ENCODE data around the gene FLT1. TPM values are rescaled to one million over a fixed set of nuclear protein-coding genes. Genes with fewer than 3 reads are reported as not detected.

FLT1 gene
- total RNA-seq, 2 experiments from 2014 or later: 0.51 to 1.1 TPM

- Mint-ChIP-seq H3K4me1 (peaks cover 4% of the 10 kb centered on the region), H3K4me3 (no peak overlapping the region), H3K9me3 (no peaks in the 10 kb centered on the region), H3K36me3 (no peaks in the 10 kb centered on the region), H3K27me3 (peaks cover 7% of the 10 kb centered on the region), H3K27ac (no peak overlapping the region)
- no peak for DNase-seq
- ATAC-seq (ENCODE audit: low read depth): no peak
- POLR2A ChIA-PET: no interaction called here
These were observed 157.5 kb downstream of the FLT1 start for GRCh38 chr13:28337166-28338005.

GRCh38 chr13:28336193-28336657 lies 158.7 kb downstream of the FLT1 start:
- POLR2A ChIA-PET: no interaction called here
- no peak for DNase-seq
- Mint-ChIP-seq H3K9me3 (no peaks in the 10 kb centered on the region), H3K4me1 (peaks cover 4% of the 10 kb centered on the region), H3K4me3 (no peak overlapping the region), H3K36me3 (no peaks in the 10 kb centered on the region), H3K27me3 (peaks cover 2% of the 10 kb centered on the region), H3K27ac (no peak overlapping the region)
- no peak for ATAC-seq (ENCODE audit: low read depth)

GRCh38 chr13:28333204-28333881 lies 161.6 kb downstream of the FLT1 start:
- H3K27me3 Mint-ChIP-seq: peaks cover 2% of the 10 kb centered on the region
- no peak overlapping the region for H3K4me3 Mint-ChIP-seq
- H3K4me1 Mint-ChIP-seq: peaks cover 4% of the 10 kb centered on the region
- no peak overlapping the region for H3K27ac Mint-ChIP-seq
- DNase-seq (no peak), ATAC-seq (ENCODE audit: low read depth) (no peak)
- no peaks in the 10 kb centered on the region for H3K9me3 Mint-ChIP-seq
- H3K36me3 Mint-ChIP-seq: no peaks in the 10 kb centered on the region
- POLR2A ChIA-PET: no interaction called here

DNA sequence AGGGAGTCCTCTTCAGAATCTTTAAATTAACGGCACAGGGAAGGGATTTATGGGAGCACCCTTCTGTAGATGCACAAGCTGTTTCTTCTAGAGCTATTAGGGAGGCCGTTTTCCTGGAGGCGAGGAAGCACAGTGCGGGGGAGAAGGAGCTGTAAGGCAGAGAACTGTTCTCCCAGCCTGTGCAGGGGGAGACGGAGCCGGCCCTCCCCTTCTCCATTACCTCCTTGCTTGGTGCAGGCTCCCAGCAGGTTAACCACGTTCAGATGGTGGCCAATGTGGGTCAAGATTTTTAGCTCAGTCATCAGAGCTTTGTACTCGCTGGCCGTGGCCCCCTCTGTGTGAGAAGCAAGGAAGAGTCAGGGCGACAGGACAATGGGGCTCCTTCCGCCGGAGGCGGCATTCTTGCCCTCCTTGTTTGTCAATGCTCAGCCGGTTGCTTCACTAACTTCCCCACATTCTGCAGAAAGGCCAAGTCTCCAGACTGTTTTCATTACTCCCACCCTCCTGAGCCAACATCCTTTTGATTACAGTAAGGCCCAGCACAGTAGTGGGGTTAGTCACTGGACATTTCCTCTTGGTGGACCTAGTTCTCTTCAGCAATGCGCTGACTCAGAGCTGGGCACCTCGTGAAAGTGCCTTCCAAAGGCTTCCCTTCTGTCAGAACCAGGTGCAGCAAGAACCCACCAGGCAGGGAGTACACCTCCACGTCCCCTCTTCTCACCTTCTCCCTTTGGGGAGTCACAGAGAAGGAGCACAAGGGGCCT lies 165.4 kb downstream of the FLT1 start:
- no peak overlapping the region for H3K4me3 Mint-ChIP-seq
- no peak for DNase-seq

DNA sequence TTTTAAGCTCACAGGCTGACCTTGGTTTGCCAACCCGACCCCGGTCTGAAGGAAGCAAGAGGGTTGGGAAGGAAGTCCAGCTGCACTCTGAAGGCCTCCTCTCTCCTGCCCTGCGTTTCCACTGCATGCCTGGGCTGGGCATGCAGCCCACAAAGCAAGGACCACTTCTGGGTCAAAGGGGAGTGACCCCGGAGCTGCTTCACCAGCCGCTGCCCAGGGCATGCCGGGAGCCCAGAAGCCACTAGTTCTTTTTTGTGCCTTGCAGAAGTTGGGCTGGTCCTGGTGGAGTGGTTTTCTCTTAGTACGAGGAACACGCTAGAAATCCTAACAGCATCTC lies 166.7 kb downstream of the FLT1 start:
- no peaks in the 10 kb centered on the region for H3K9me3 Mint-ChIP-seq
- peaks cover 6% of the 10 kb centered on the region for H3K4me1 Mint-ChIP-seq
- H3K36me3 Mint-ChIP-seq: no peaks in the 10 kb centered on the region
- ATAC-seq (ENCODE audit: low read depth) (no peak), DNase-seq (no peak)
- no peak overlapping the region for H3K4me3 Mint-ChIP-seq
- POLR2A ChIA-PET: no interaction called here
- no peak overlapping the region for H3K27ac Mint-ChIP-seq
- no peaks in the 10 kb centered on the region for H3K27me3 Mint-ChIP-seq

More for the DNA sequence above, 165.4 kb downstream of the FLT1 start:
- no peaks in the 10 kb centered on the region for H3K36me3 Mint-ChIP-seq
- no peaks in the 10 kb centered on the region for H3K9me3 Mint-ChIP-seq
- peaks cover 4% of the 10 kb centered on the region for H3K4me1 Mint-ChIP-seq
- POLR2A ChIA-PET: no interaction called here
- no peaks in the 10 kb centered on the region for H3K27me3 Mint-ChIP-seq
- H3K27ac Mint-ChIP-seq: no peak overlapping the region
- ATAC-seq (ENCODE audit: low read depth): no peak

DNA sequence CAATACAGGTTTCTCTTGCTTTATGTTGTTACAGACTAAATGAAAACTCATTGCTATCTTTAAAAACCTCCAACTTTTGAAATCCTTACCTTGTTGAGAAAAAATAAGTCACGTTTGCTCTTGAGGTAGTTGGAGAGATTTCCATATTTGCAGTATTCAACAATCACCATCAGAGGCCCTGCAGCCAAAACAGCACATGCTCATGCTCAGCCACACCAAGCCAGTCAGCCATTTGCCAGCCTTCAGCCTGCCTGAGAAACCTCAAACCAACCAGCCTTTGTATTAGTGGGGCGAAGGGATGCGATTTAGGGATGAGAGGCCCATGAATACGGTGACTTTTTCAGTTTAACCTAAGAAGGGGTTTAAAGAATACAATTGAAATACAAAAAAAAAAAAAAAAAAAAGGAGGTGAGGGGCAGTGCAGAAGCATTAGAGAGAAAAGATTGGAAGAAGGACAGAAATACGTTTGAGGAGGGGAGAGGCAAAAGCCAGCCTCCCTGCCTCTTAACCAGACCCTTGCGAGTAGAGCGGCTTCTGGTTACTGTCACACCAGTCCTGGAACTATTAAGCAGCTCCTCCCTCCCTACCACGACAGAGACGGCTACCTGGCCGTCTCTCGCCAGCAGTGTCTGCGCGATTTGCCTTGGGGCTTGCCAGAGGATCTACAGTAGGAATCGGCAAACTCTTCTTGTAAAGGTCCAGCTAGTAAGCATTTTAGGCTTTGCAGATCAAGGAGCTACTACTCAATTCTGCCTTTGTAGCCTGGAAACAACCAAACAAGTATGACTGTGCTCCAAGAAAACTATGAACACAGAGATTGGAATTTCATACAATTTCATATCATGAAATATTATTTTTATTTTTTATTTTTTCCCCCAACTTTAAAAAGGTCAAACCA lies 167.3 kb downstream of the FLT1 start:
- H3K36me3 Mint-ChIP-seq: no peaks in the 10 kb centered on the region
- no peak for ATAC-seq (ENCODE audit: low read depth)
- POLR2A ChIA-PET: no interaction called here
- H3K27ac Mint-ChIP-seq: no peak overlapping the region
- H3K4me3 Mint-ChIP-seq: no peak overlapping the region
- peaks cover 6% of the 10 kb centered on the region for H3K4me1 Mint-ChIP-seq
- H3K27me3 Mint-ChIP-seq: no peaks in the 10 kb centered on the region
- no peak for DNase-seq
- H3K9me3 Mint-ChIP-seq: no peaks in the 10 kb centered on the region

- Mint-ChIP-seq H3K9me3 (no peaks in the 10 kb centered on the region), H3K27me3 (no peaks in the 10 kb centered on the region), H3K27ac (no peak overlapping the region)
These were observed 168.9 kb downstream of the FLT1 start for GRCh38 chr13:28326056-28326455.

GRCh38 chr13:28325022-28325421 lies 169.9 kb downstream of the FLT1 start:
- peaks cover 6% of the 10 kb centered on the region for H3K4me1 Mint-ChIP-seq

More at GRCh38 chr13:28326056-28326455, 168.9 kb downstream of the FLT1 start:
- DNase-seq (no peak), ATAC-seq (ENCODE audit: low read depth) (no peak)
- H3K4me1 Mint-ChIP-seq: peaks cover 6% of the 10 kb centered on the region
- no peaks in the 10 kb centered on the region for H3K36me3 Mint-ChIP-seq
- H3K4me3 Mint-ChIP-seq: no peak overlapping the region
- POLR2A ChIA-PET: interaction anchor here (0.7 kb wide), 1 partner anchor 876 kb away, joined by 4 read pairs; the partner anchor contains the start of gene MTIF3

DNA sequence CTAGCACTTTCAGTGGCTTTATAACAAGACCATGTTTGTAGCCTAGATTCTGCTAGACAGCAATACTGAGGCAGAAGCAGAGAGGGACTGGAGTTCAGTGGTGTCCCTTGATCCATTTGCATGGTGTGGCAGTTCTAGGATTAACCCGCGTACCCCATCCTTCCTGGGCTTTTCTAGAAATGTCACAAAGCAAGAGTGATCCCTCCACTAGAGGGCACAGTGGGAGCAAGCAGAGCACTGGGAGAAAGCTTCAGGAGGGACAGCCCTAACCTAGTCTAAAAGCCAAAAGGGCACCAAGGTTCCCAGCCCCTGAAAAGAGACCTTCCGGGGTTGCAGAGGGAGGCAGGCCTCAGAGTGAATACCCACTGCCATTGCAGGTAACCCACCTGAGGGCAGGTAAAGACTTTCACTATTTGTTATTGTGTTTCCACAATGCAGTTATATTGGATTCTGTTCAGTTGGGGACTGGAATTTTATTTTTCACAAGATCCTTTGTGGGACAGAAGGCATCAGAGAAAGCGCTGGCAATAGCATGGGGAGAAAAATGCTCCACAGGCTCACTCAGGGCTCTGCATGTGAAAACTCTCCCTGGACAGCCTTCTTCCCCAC lies 170.6 kb downstream of the FLT1 start:
- peak; percentile 71 for ATAC-seq (ENCODE audit: low read depth)
- Mint-ChIP-seq H3K36me3 (no peaks in the 10 kb centered on the region), H3K4me3 (no peak overlapping the region), H3K4me1 (peaks cover 7% of the 10 kb centered on the region), H3K27me3 (no peaks in the 10 kb centered on the region), H3K9me3 (no peaks in the 10 kb centered on the region), H3K27ac (no peak overlapping the region)
- POLR2A ChIA-PET: interaction anchor here (1.0 kb wide), 1 partner anchor 335 kb away, joined by 4 read pairs; the partner anchor contains the start of gene POMP
- DNase-seq: peak; percentile 44

More at GRCh38 chr13:28325022-28325421, 169.9 kb downstream of the FLT1 start:
- ATAC-seq (ENCODE audit: low read depth) (no peak), DNase-seq (no peak)
- Mint-ChIP-seq H3K27me3 (no peaks in the 10 kb centered on the region), H3K27ac (no peak overlapping the region), H3K4me3 (no peak overlapping the region), H3K9me3 (no peaks in the 10 kb centered on the region), H3K36me3 (no peaks in the 10 kb centered on the region)
- POLR2A ChIA-PET: no interaction called here

- no peaks in the 10 kb centered on the region for H3K36me3 Mint-ChIP-seq
- DNase-seq: no peak
- POLR2A ChIA-PET: no interaction called here
- no peak overlapping the region for H3K27ac Mint-ChIP-seq
- H3K9me3 Mint-ChIP-seq: no peaks in the 10 kb centered on the region
- peaks cover 7% of the 10 kb centered on the region for H3K4me1 Mint-ChIP-seq
- no peaks in the 10 kb centered on the region for H3K27me3 Mint-ChIP-seq
- no peak for ATAC-seq (ENCODE audit: low read depth)
- no peak overlapping the region for H3K4me3 Mint-ChIP-seq
These were observed 172.5 kb downstream of the FLT1 start for GRCh38 chr13:28322256-28322905.

- Mint-ChIP-seq H3K9me3 (no peaks in the 10 kb centered on the region), H3K4me1 (peaks cover 12% of the 10 kb centered on the region), H3K36me3 (no peaks in the 10 kb centered on the region), H3K4me3 (no peak overlapping the region), H3K27me3 (no peaks in the 10 kb centered on the region), H3K27ac (no peak overlapping the region)
- no peak for DNase-seq
- POLR2A ChIA-PET: no interaction called here
- ATAC-seq (ENCODE audit: low read depth): no peak
These were observed 173.2 kb downstream of the FLT1 start for GRCh38 chr13:28321756-28322155.

DNA sequence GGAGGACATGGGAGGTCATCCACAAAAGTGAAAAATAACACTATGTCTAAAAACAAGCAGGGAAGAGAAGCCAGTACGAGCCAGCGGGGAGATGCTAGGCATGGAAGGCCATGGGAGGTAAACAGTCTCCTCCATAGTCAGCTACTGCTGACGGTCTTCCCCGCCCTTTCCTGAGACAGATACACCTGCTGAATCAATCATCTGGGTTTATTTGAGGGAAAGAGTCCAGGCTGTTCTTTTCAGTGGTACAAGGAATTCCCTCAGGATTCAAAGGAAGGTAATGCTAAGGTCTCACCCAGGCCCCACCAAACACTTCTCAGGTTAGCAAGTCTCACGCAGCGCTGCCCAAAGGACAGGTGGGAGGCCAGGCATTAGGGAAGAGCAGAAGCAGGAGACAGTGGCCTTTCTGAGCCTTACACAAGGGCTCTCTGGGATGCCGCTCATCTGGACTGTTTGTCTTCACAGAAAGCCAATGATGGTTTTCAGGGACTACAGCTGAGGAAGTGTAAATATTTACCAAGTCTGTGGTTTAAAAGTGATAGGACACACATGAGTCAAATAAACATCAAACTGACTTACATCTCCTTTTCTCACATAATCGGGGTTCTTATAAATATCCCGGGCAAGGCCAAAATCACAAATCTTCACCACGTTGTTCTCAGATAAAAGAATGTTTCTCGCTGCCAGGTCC lies 173.9 kb downstream of the FLT1 start:
- POLR2A ChIA-PET: no interaction called here
- Mint-ChIP-seq H3K27me3 (no peaks in the 10 kb centered on the region), H3K9me3 (no peaks in the 10 kb centered on the region), H3K27ac (no peak overlapping the region), H3K4me1 (peaks cover 14% of the 10 kb centered on the region), H3K4me3 (no peak overlapping the region), H3K36me3 (no peaks in the 10 kb centered on the region)
- no peak for DNase-seq
- ATAC-seq (ENCODE audit: low read depth): no peak
